ENCODE measurements around the gene SHC3.

GRCh38 chr9:88990041-88990728, 188.4 kb downstream of the SHC3 start:
- no peak for TF ChIP-seq EZH2 (IDR thresholded peaks at IDR 0.05; ENCODE audit: insufficient read depth, poor library complexity, severe bottlenecking)
- TF ChIP-seq EZH2phosphoT487 (IDR thresholded peaks at IDR 0.05; ENCODE audit: insufficient read depth, low read depth): no peak
